Heart right ventricle (tissue), 16 donors: ENCODE results near the gene RPL29. TPM values are rescaled to one million over a fixed set of nuclear protein-coding genes. Genes with fewer than 3 reads are reported as not detected.

ENCODE experiments used
- ATAC-seq, 8 donors: fragments of 200-7000 bp; cut with Tn5 transposase; one replicate each; pipeline ENCODE4 v1.9.1; 2020; ENCODE audit warnings: mild to moderate bottlenecking in 8 of 8, moderate library complexity in 8 of 8, moderate number of reproducible peaks in 1 of 8
- DNase-seq, 2 donors: peaks; one replicate each; pipeline ENCODE4 v3.0.0-alpha.2; 2020
- H3K27ac ChIP-seq, 10 donors: fragments of 200-600 bp; sonication (generic) in 2 of 10; one replicate each; pipeline versions ENCODE4 v1.5.0 to v1.8.0; 2020 to 2022; ENCODE audit warnings: mild to moderate bottlenecking in 3 of 10
- H3K27me3 ChIP-seq, 7 donors: fragments of 200-600 bp; one replicate each; pipeline ENCODE4 v1.8.0; 2021 to 2022; ENCODE audit warnings: mild to moderate bottlenecking in 2 of 7
- H3K36me3 ChIP-seq, 9 donors: fragments of 200-600 bp; sonication (generic) in 1 of 9; one replicate each; pipeline versions ENCODE4 v1.5.0 to v1.8.0; 2020 to 2022; ENCODE audit warnings: mild to moderate bottlenecking in 2 of 9
- H3K4me1 ChIP-seq, 9 donors: fragments of 200-600 bp; sonication (generic) in 1 of 9; one replicate each; pipeline versions ENCODE4 v1.5.0 to v1.8.0; 2020 to 2022; ENCODE audit warnings: mild to moderate bottlenecking in 4 of 9
- H3K4me3 ChIP-seq, 10 donors: fragments of 200-600 bp; sonication (generic) in 2 of 10; one replicate each; pipeline versions ENCODE4 v1.5.0 to v1.8.0; 2020 to 2022; ENCODE audit warnings: mild to moderate bottlenecking in 7 of 10, moderate library complexity in 2 of 10
- H3K9me3 ChIP-seq, 11 donors: fragments of 200-600 bp in 10 of 11; sonication (generic) in 2 of 11; one replicate each; pipeline versions ENCODE4 v1.5.0 to v1.8.0; 2013 to 2022; ENCODE audit warnings: mild to moderate bottlenecking in 2 of 11, control low read depth in 1 of 11, moderate library complexity in 1 of 11
- WGBS, 2 donors: extraction: QIAGEN DNeasy Blood & Tissue Kit; methylation state at CpG; one replicate each; pipeline ENCODE4 v1.1.7; 2013; ENCODE audit warnings: inconsistent platforms in 1 of 2; 5-methylcytosine and 5-hydroxymethylcytosine counted together
- intact Hi-C, 10 donors: fragments of 100-400 bp; cut with DNase I; formaldehyde crosslinking; loops; one replicate each; pipeline versions ENCODE4 v1.11.1 to v1.14.2; 2022
- polyA plus RNA-seq, 2 donors: library from polyadenylated mRNA; stranded (reverse); fragments of 200-250 nt; gene quantifications; one replicate each; pipeline ENCODE4 v1.2.3, GENCODE V29; 2013
- total RNA-seq, 10 donors: library from RNA; stranded (reverse); fragmentation: NEBNext Ultra II Directional in 3 of 10; extraction: Animal tissue kit (Norgen Biotek cat#: 25700) in 3 of 10; gene quantifications; one replicate each; pipeline versions ENCODE4 v1.2.1 to v1.2.4, GENCODE V29; 2021 to 2023
- TF ChIP-seq, protein P1 (sequence below), 9 donors: fragments of 200-600 bp; sonication (generic) in 2 of 9; IDR thresholded peaks; one replicate each; pipeline versions ENCODE4 v1.5.0 to v1.8.0; 2021 to 2022; ENCODE audit warnings: antibody characterized with exemption in 9 of 9, mild to moderate bottlenecking in 5 of 9, moderate library complexity in 1 of 9
- donor health status: Arrhythmogenic right ventricular cardiomyopathy.
- donor health status: ischemic (EF 13 %, LVEDD 7.1; RV severe dilation, severe dysfunction).
- donor health status: healthy with polysubstance abuse.
- donor health status: DM: no; HTN: yes; CAD: no.
- donor health status: DM: no; HTN: no; CAD: no.
- donor health status: ischemic (EF 25% LVEDD 6.9; RV normal size, moderate dysfunction).
- donor health status: ischemic (EF 25% LVEDD 5.7; RV mildly dilated, moderate dysfunction).
- donor health status: healthy.
- donor health status: DM: yes; HTN: yes; CAD: no.
- donor health status: Ischemic cardiomyopathy.
- donor health status: ischemic (EF 35%, LVEDD 5.7; RV mildly dilated, moderate dysfunction).
- donor health status: nonischemic (EF 11% LVEDD 7.7; RV severe dilation, severe dysfunction).
- donor health status: DM: yes; HTN: yes; CAD: no.
- donor health status: PGD.
- donor health status: ischemic (EF 29% LVEDD 5.4; RV normal size, mild dysfunction).
- donor health status: nonischemic (EF 23%, LVEDD 6.1; RV moderate dilation, normal function).

RPL29 gene
- total and polyA plus RNA-seq, 12 donors = 505 to 1,915 (median 643) TPM

DNA sequence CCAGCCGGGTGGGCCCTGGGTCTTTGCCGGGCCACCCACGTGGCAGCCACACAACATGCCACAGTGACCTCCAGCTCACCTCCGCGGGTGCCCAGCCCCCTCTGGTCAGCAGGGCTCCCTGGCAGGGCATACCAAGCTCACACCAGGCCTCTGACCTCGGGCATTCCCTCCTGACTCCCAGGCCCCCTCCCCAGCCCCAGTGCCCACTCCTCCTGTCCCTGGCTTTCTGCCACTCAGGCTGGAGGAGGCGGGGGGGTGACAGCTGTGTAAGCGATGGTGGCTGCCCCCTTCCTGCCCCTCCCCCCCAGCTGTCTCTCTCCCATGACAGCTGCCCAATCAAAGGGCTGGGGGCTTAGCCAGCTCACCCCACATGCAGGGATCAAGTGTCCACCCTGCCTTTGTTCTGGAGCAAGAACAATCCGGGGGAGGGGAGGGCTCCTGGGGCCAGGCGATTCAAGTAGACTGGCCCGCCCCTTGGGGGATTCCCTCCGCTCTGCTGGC, 31.7 kb downstream of the RPL29 start:
- WGBS, 2 donors = 58 to 65% methylated on average over 10 to 12 of the region's 12 CpGs
- TF ChIP-seq, protein P1, sequence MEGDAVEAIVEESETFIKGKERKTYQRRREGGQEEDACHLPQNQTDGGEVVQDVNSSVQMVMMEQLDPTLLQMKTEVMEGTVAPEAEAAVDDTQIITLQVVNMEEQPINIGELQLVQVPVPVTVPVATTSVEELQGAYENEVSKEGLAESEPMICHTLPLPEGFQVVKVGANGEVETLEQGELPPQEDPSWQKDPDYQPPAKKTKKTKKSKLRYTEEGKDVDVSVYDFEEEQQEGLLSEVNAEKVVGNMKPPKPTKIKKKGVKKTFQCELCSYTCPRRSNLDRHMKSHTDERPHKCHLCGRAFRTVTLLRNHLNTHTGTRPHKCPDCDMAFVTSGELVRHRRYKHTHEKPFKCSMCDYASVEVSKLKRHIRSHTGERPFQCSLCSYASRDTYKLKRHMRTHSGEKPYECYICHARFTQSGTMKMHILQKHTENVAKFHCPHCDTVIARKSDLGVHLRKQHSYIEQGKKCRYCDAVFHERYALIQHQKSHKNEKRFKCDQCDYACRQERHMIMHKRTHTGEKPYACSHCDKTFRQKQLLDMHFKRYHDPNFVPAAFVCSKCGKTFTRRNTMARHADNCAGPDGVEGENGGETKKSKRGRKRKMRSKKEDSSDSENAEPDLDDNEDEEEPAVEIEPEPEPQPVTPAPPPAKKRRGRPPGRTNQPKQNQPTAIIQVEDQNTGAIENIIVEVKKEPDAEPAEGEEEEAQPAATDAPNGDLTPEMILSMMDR (IDR thresholded peaks at IDR 0.05) = no peak
- no peak for ATAC-seq
- H3K4me3 ChIP-seq = no peak overlapping the region
- peaks cover 29 to 75% (median 61%) of the 10 kb centered on the region in 9 donors for H3K4me1 ChIP-seq
- H3K9me3 ChIP-seq = no peaks in the 10 kb centered on the region
- no peak for DNase-seq
- peaks cover 0 to 20% (median 0%) of the 10 kb centered on the region in 7 donors for H3K27me3 ChIP-seq
- H3K27ac ChIP-seq = peak overlapping the region in 7 of 10 donors; percentile 15 to 65 (median 28)
- intact Hi-C loops = no loop called here
- peaks cover 0 to 23% (median 6%) of the 10 kb centered on the region in 9 donors for H3K36me3 ChIP-seq

DNA sequence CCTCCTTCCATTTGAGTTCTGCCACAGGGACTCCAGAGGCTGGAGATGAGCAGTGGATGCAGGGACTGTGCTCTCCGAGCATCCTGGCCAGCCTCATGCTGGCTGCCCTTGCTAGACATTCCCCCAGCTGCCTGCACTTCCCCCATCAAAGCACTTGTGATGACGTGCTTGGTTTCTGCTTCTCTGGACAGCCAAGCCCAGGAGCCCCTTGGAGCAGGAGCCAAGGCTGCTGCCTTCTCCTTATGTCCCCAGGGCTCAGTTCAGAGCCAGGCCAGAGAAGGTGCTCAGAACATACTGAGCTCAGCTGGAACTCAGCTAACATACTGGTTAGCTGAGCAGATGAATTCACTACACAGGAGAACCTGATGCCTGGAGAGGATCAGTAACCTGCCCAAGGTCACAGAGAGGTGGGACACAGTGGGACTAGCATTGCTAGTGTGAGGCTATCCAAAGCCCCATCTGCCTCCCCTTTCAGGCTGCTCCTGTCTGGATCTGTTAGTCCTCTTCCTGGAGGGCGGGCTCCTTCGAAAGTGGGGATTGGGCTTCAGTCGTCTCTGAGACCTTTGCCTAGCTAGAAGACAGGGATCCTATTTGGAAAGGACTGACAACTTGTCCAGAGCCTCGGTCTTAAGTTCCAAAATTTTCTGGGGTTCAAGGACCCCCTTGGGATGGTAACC, 32.7 kb downstream of the RPL29 start:
- DNase-seq (no peak), ATAC-seq (peak in 4 of 8 donors; percentile 1 to 39 (median 25))
- H3K27ac ChIP-seq = peak overlapping the region; percentile 15 to 65 (median 25)
- peaks cover 0 to 34% (median 13%) of the 10 kb centered on the region in 9 donors for H3K36me3 ChIP-seq
- peaks cover 26 to 66% (median 53%) of the 10 kb centered on the region in 9 donors for H3K4me1 ChIP-seq
- intact Hi-C loops = no loop called here
- H3K27me3 ChIP-seq = peaks cover 0 to 20% (median 0%) of the 10 kb centered on the region in 7 donors
- TF ChIP-seq, protein P1 (IDR thresholded peaks at IDR 0.05) = no peak
- no peaks in the 10 kb centered on the region for H3K9me3 ChIP-seq
- H3K4me3 ChIP-seq = no peak overlapping the region
- 71 to 75% methylated on average over 6 of the region's 6 CpGs for WGBS, 2 donors

DNA sequence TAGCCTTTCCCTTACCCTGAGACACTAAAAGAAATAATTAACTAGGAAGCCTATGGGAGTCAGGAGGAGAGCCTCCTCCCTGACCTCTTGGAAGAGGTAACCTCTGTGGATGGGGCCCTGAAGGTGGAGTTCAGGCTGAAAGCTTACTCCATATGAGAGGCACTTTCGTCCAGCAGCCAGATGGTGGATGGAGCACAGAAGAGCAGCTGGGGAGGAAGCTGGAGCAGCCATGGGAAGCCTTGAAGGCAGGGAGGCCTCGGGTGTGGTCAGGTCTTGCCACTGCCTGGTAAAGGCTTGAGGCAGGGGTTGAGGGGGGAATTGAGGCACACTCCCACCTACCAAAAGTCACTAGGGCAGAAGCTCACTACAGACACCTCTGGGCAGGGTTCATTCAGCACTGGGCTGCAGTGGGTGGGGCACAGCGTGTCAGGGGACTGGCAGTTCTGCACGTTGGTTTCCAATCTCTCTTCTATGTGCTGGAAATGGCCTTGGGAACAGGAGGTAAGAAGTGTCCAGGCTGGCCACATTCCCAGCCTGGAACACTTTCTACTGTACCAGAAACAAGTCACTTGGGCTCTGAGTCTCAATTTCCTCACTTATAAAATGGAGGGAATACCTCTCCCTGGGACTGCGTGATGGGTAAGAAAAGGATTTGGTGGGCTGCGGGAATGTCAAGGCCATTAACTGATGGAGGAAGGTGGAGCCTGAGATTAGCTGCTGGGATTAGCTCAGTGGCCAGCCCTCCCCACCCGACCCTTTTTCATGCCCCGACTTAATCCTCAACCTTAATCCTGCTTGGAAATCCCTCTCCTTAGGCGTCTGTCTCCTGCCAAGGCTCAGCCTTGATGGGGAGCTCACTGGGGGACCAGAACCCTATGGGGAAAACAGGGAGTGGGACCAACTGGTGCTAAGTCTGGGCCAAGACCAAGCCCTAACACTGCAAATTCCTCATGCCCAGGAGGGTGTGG, 33.8 kb downstream of the RPL29 start:
- intact Hi-C loops = no loop called here
- H3K27me3 ChIP-seq = peaks cover 0 to 14% (median 0%) of the 10 kb centered on the region in 7 donors
- peaks cover 0 to 44% (median 17%) of the 10 kb centered on the region in 9 donors for H3K36me3 ChIP-seq
- peak in 7 of 8 donors; percentile 13 to 88 (median 54) for ATAC-seq
- WGBS, 2 donors = 56 to 67% methylated on average over 9 of the region's 9 CpGs
- H3K4me3 ChIP-seq = no peak overlapping the region
- no peaks in the 10 kb centered on the region for H3K9me3 ChIP-seq
- TF ChIP-seq, protein P1 (IDR thresholded peaks at IDR 0.05) = no peak
- peaks cover 26 to 63% (median 52%) of the 10 kb centered on the region in 9 donors for H3K4me1 ChIP-seq
- peak overlapping the region; percentile 15 to 61 (median 22) for H3K27ac ChIP-seq
- no peak for DNase-seq

DNA sequence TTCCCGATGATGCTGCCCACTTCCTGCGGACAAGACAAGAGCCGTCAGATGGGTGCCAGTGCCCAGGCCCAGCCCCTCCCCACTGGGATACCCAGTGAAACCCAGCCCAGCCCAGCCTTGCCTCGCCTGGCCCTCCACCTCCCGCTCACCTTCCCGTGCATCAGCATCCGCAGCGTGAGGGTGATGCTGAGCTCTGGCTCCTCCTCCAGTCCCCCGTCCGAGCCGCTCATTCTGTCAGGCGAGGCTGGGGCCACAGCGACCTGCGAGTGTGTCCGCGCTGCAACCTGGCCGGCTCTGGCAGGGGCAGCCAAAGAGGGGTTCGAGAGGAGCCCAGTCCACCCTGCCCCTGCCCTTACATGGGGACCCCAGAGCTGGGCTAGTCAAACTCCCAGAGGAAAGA, 34.7 kb downstream of the RPL29 start:
- TF ChIP-seq, protein P1 (IDR thresholded peaks at IDR 0.05) = no peak
- DNase-seq (no peak), ATAC-seq (no peak)
- intact Hi-C loops = no loop called here
- H3K4me1 ChIP-seq = peaks cover 26 to 64% (median 52%) of the 10 kb centered on the region in 9 donors
- H3K27ac ChIP-seq = peak overlapping the region in 1 of 10 donors; percentile 61
- no peaks in the 10 kb centered on the region for H3K9me3 ChIP-seq
- H3K4me3 ChIP-seq = no peak overlapping the region
- H3K27me3 ChIP-seq = peaks cover 0 to 15% (median 0%) of the 10 kb centered on the region in 7 donors
- H3K36me3 ChIP-seq = peaks cover 0 to 44% (median 17%) of the 10 kb centered on the region in 9 donors
- 91 to 93% methylated on average over 18 of the region's 18 CpGs for WGBS, 2 donors
